ENCODE results near the gene PLA2R1.

PLA2R1 gene

GRCh38 chr2:159922563-159922962 lies 139.9 kb downstream of the PLA2R1 start:
- no peak for DNase-seq

GRCh38 chr2:159921752-159922404 lies 140.5 kb downstream of the PLA2R1 start:
- no peak for DNase-seq

- no peak for DNase-seq
Observed at GRCh38 chr2:159916511-159916910, 145.9 kb downstream of the PLA2R1 start.

- no peak for DNase-seq
Observed at GRCh38 chr2:159913900-159914299, 148.5 kb downstream of the PLA2R1 start.

- no peak for DNase-seq
Observed at GRCh38 chr2:159912580-159912979, 149.8 kb downstream of the PLA2R1 start.

- DNase-seq: no peak
Observed at GRCh38 chr2:159910951-159911350, 151.5 kb downstream of the PLA2R1 start.

GRCh38 chr2:159908623-159909022 lies 153.8 kb downstream of the PLA2R1 start:
- no peak for DNase-seq

GRCh38 chr2:159907909-159908308 lies 154.5 kb downstream of the PLA2R1 start:
- DNase-seq: no peak

- no peak for DNase-seq
Observed at GRCh38 chr2:159905926-159906714, 156.3 kb downstream of the PLA2R1 start.

GRCh38 chr2:159904959-159905305 lies 157.5 kb downstream of the PLA2R1 start:
- DNase-seq: no peak

- DNase-seq: no peak
Observed at GRCh38 chr2:159904127-159904958, 158.1 kb downstream of the PLA2R1 start, which contains the start of gene LY75. Gene LY75 (minus strand): TSS chr2:159904756.

GRCh38 chr2:159903443-159904126 lies 158.8 kb downstream of the PLA2R1 start:
- DNase-seq: no peak

GRCh38 chr2:159902722-159903121 lies 159.7 kb downstream of the PLA2R1 start:
- no peak for DNase-seq

GRCh38 chr2:159900343-159900742 lies 162.1 kb downstream of the PLA2R1 start:
- DNase-seq: no peak

GRCh38 chr2:159898441-159898840 lies 164.0 kb downstream of the PLA2R1 start:
- DNase-seq: no peak

- no peak for DNase-seq
Observed at GRCh38 chr2:159897720-159898119, 164.7 kb downstream of the PLA2R1 start.

- no peak for DNase-seq
Observed at GRCh38 chr2:159897081-159897480, 165.3 kb downstream of the PLA2R1 start.

- DNase-seq: no peak
Observed at GRCh38 chr2:159895258-159896065, 167.0 kb downstream of the PLA2R1 start.

GRCh38 chr2:159894145-159894838 lies 168.1 kb downstream of the PLA2R1 start:
- no peak for DNase-seq

GRCh38 chr2:159892990-159893810 lies 169.2 kb downstream of the PLA2R1 start:
- no peak for DNase-seq
